ENCODE data around the gene NDUFB8. TPM values are rescaled to one million over a fixed set of nuclear protein-coding genes. Genes with fewer than 3 reads are reported as not detected.
A peak's percentile ranks its signal among the peaks of the same experiment; 100 is the strongest.

Gene NDUFB8
- total and polyA plus RNA-seq, 7 donors = 168 to 383 (median 221) TPM

- H3K9me3 ChIP-seq = no peaks in the 10 kb centered on the region
- ATAC-seq (peak; percentile 61 to 78 (median 68)), DNase-seq (peak in 1 of 2 donors; percentile 39)
- H3K4me1 ChIP-seq = peaks cover 28% of the 10 kb centered on the region
- TF ChIP-seq, protein P1, sequence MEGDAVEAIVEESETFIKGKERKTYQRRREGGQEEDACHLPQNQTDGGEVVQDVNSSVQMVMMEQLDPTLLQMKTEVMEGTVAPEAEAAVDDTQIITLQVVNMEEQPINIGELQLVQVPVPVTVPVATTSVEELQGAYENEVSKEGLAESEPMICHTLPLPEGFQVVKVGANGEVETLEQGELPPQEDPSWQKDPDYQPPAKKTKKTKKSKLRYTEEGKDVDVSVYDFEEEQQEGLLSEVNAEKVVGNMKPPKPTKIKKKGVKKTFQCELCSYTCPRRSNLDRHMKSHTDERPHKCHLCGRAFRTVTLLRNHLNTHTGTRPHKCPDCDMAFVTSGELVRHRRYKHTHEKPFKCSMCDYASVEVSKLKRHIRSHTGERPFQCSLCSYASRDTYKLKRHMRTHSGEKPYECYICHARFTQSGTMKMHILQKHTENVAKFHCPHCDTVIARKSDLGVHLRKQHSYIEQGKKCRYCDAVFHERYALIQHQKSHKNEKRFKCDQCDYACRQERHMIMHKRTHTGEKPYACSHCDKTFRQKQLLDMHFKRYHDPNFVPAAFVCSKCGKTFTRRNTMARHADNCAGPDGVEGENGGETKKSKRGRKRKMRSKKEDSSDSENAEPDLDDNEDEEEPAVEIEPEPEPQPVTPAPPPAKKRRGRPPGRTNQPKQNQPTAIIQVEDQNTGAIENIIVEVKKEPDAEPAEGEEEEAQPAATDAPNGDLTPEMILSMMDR (IDR thresholded peaks at IDR 0.05) = peak; percentile 73
- intact Hi-C loops (cut with DNase I) = loop anchor here (2.0 to 10.0 kb wide), 4 partner anchors 36 to 214 kb away; no protein-coding TSS in a partner anchor
- WGBS, 3 donors = 5 to 6% (median 5%) methylated on average over 7 of the region's 7 CpGs
- peaks cover 3 to 23% of the 10 kb centered on the region in 2 donors for H3K36me3 ChIP-seq (ENCODE audit: insufficient read depth in 1 of 2, low read depth in 1 of 2)
- peak overlapping the region; percentile 70 for H3K27ac ChIP-seq
- no peaks in the 10 kb centered on the region for H3K27me3 ChIP-seq (ENCODE audit: insufficient read depth in 3 of 3, low read length in 2 of 3)
- H3K4me3 ChIP-seq = peak overlapping the region; percentile 72
Measured at GRCh38 chr10:100518761-100519241, 10.9 kb downstream of the NDUFB8 start.

DNA sequence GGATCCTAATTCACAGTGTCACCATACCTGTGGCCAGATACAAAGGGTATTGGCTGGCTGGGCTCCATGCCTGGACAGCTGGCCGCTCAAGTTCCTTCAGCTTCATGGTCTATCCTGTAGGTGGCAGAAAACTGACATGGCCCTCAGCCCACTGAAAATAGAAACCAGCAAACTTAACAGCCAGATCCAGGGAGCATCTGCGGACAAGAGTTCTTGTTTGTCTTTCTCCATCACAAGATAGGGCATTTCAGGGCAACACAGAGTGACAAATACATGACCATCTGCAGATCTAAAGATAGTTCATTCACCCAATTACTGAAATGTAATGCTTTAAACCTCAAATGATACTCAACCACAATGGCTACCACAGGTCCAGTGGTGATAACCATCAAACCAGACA is 12.8 kb downstream of the NDUFB8 start:
- H3K36me3 ChIP-seq (ENCODE audit: insufficient read depth in 1 of 2, low read depth in 1 of 2) = peaks cover 3 to 20% of the 10 kb centered on the region in 2 donors
- ATAC-seq (peak; percentile 80 to 84 (median 80)), DNase-seq (peak; percentile 52 to 74)
- H3K4me1 ChIP-seq = peaks cover 28% of the 10 kb centered on the region
- TF ChIP-seq, protein P1 (IDR thresholded peaks at IDR 0.05) = peak; percentile 50
- no peaks in the 10 kb centered on the region for H3K9me3 ChIP-seq
- H3K27ac ChIP-seq = peak overlapping the region; percentile 63
- H3K27me3 ChIP-seq (ENCODE audit: insufficient read depth in 3 of 3, low read length in 2 of 3) = no peaks in the 10 kb centered on the region
- WGBS, 3 donors = 20 to 27% (median 22%) methylated on average over 2 of the region's 2 CpGs
- intact Hi-C loops (cut with DNase I) = loop anchor here (2.0 to 10.0 kb wide), 4 partner anchors 35 to 212 kb away; no protein-coding TSS in a partner anchor
- no peak overlapping the region for H3K4me3 ChIP-seq

DNA sequence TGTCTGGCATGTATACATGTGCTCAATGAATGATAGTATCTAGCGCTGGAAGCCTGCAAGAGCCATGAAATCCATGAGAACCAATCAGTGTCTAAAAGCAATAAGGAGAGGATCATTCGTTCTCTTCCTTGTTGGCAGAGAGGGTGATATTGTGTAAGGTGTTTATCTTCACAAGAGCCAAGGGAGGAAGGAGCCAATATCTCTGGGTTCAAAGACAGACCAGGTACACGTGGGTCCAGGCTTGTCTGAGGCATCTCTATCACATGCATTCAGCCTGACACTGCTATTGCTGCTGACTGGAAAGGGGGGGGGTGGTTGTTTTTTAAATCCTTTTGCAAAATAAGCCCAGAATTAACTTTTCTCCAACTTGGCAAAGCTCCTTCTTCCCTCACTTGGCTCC is 14.1 kb downstream of the NDUFB8 start:
- 47 to 63% (median 61%) methylated on average over 3 of the region's 3 CpGs for WGBS, 3 donors
- peaks cover 3 to 24% of the 10 kb centered on the region in 2 donors for H3K36me3 ChIP-seq (ENCODE audit: insufficient read depth in 1 of 2, low read depth in 1 of 2)
- intact Hi-C loops (cut with DNase I) = loop anchor here (2.0 to 10.0 kb wide), 4 partner anchors 33 to 211 kb away; no protein-coding TSS in a partner anchor
- H3K27me3 ChIP-seq (ENCODE audit: insufficient read depth in 3 of 3, low read length in 2 of 3) = no peaks in the 10 kb centered on the region
- H3K4me3 ChIP-seq = no peak overlapping the region
- DNase-seq (no peak), ATAC-seq (peak in 1 of 4 donors; percentile 19)
- no peaks in the 10 kb centered on the region for H3K9me3 ChIP-seq
- no peak overlapping the region for H3K27ac ChIP-seq
- TF ChIP-seq, protein P1 (IDR thresholded peaks at IDR 0.05) = no peak
- peaks cover 28% of the 10 kb centered on the region for H3K4me1 ChIP-seq

- DNase-seq (no peak), ATAC-seq (no peak)
- WGBS, 3 donors = 86 to 91% (median 91%) methylated on average over 7 of the region's 7 CpGs
- intact Hi-C loops (cut with DNase I) = loop anchor here in 1 of 2 donors (10.0 kb wide), 1 partner anchor 206 kb away; no protein-coding TSS in a partner anchor
- Histone ChIP-seq H3K4me3 (no peak overlapping the region), H3K4me1 (no peaks in the 10 kb centered on the region), H3K9me3 (no peaks in the 10 kb centered on the region), H3K36me3 (ENCODE audit: insufficient read depth in 1 of 2, low read depth in 1 of 2) (peaks cover 6 to 48% of the 10 kb centered on the region in 2 donors), H3K27ac (no peak overlapping the region), H3K27me3 (ENCODE audit: insufficient read depth in 3 of 3, low read length in 2 of 3) (no peaks in the 10 kb centered on the region)
- TF ChIP-seq, protein P1 (IDR thresholded peaks at IDR 0.05) = no peak
Measured at GRCh38 chr10:100510533-100511308, 18.9 kb downstream of the NDUFB8 start.
